ENCODE measurements around the gene PLXNA1.

Gene PLXNA1

GRCh38 chr3:126988451-126989021 is 5.6 kb downstream of the PLXNA1 start:
- peak overlapping the region; percentile 79 for H3K27ac ChIP-seq
- TF ChIP-seq CTCF (conservative IDR thresholded peaks at IDR 0.05; ENCODE audit: low read depth) = no peak
- POLR2A ChIA-PET (ENCODE audit: low non-redundant PET) = no interaction called here
- no peak for DNase-seq (ENCODE audit: low spot score)
- CTCF ChIA-PET = interaction anchor here (0.7 kb wide), 1 partner anchor 71 kb away, joined by 3 read pairs; no protein-coding TSS in a partner anchor

GRCh38 chr3:126989316-126990023 is 6.6 kb downstream of the PLXNA1 start:
- ChIA-PET POLR2A (ENCODE audit: low non-redundant PET) (no interaction called here), CTCF (interaction anchor here (0.7 kb wide), 1 partner anchor 70 kb away, joined by 3 read pairs; no protein-coding TSS in a partner anchor)
- no peak for TF ChIP-seq CTCF (conservative IDR thresholded peaks at IDR 0.05; ENCODE audit: low read depth)
- H3K27ac ChIP-seq = no peak overlapping the region
- DNase-seq (ENCODE audit: low spot score) = no peak

GRCh38 chr3:126990024-126990700 is 7.2 kb downstream of the PLXNA1 start:
- ChIA-PET CTCF (interaction anchor here (0.6 kb wide), 1 partner anchor 243 kb away, joined by 3 read pairs; no protein-coding TSS in a partner anchor), POLR2A (ENCODE audit: low non-redundant PET) (no interaction called here)
- TF ChIP-seq CTCF (conservative IDR thresholded peaks at IDR 0.05; ENCODE audit: low read depth) = no peak
- no peak for DNase-seq (ENCODE audit: low spot score)
- peak overlapping the region; percentile 52; the same call in 1 of the 2 replicates for H3K27ac ChIP-seq

- POLR2A ChIA-PET (ENCODE audit: low non-redundant PET) = no interaction called here
- no peak for TF ChIP-seq CTCF (conservative IDR thresholded peaks at IDR 0.05; ENCODE audit: low read depth)
- peak overlapping the region; percentile 52; the same call in 1 of the 2 replicates for H3K27ac ChIP-seq
- DNase-seq (ENCODE audit: low spot score) = no peak
- CTCF ChIA-PET = interaction anchor here (0.6 kb wide), 1 partner anchor 244 kb away, joined by 3 read pairs; no protein-coding TSS in a partner anchor
Observed at GRCh38 chr3:126990890-126991289, 8.0 kb downstream of the PLXNA1 start.

- no peak for TF ChIP-seq CTCF (conservative IDR thresholded peaks at IDR 0.05; ENCODE audit: low read depth)
- POLR2A ChIA-PET (ENCODE audit: low non-redundant PET) = interaction anchor here (0.6 kb wide), 1 partner anchor 210 kb away, joined by 4 read pairs; no protein-coding TSS in a partner anchor
- CTCF ChIA-PET = interaction anchor here (0.6 to 1.0 kb wide), 2 partner anchors 11 to 1141 kb away, joined by 3 to 5 read pairs; no protein-coding TSS in a partner anchor
- DNase-seq (ENCODE audit: low spot score) = no peak
- H3K27ac ChIP-seq = peak overlapping the region; percentile 52
Observed at GRCh38 chr3:126991366-126992200, 8.7 kb downstream of the PLXNA1 start.

Measured in RWPE1 (cell line).